HG03521 (cell line): Measurements from ENCODE around the gene PYGO2.

ENCODE experiments used
- ATAC-seq: cut with Tn5 transposase; IDR thresholded peaks from one replicate; pipeline ENCODE4 v1.9.1; 2021; ENCODE audit warnings: mild to moderate bottlenecking, moderate library complexity; ENCODE audit not compliant: unreplicated experiment

Gene PYGO2

GRCh38 chr1:154963643-154964042 lies 2.1 kb upstream of the PYGO2 start:
- no peak for ATAC-seq

- ATAC-seq: no peak
These were observed 1.3 kb upstream of the PYGO2 start for GRCh38 chr1:154962795-154963330.

- no peak for ATAC-seq
These were observed 671 bp upstream of the PYGO2 start for GRCh38 chr1:154962156-154962749.

- ATAC-seq: no peak
These were observed 991 bp downstream of the PYGO2 start for GRCh38 chr1:154960446-154961136.

- ATAC-seq: no peak
These were observed 2.2 kb downstream of the PYGO2 start for GRCh38 chr1:154959426-154959780.

GRCh38 chr1:154958681-154959425 lies 2.7 kb downstream of the PYGO2 start:
- ATAC-seq: no peak

- no peak for ATAC-seq
These were observed 3.5 kb downstream of the PYGO2 start for GRCh38 chr1:154958036-154958435.

GRCh38 chr1:154957091-154957657 lies 4.4 kb downstream of the PYGO2 start:
- ATAC-seq: no peak

- ATAC-seq: no peak
These were observed 5.0 kb downstream of the PYGO2 start for GRCh38 chr1:154956544-154956941.

GRCh38 chr1:154955718-154956543 lies 5.7 kb downstream of the PYGO2 start, which contains the start of gene PBXIP1:
Gene PBXIP1 (minus strand): TSS chr1:154956099. CDS start chr1:154953721, 2,378 bp downstream.
- ATAC-seq: peak; percentile 48

GRCh38 chr1:154955039-154955717 lies 6.4 kb downstream of the PYGO2 start:
- peak; percentile 57 for ATAC-seq

GRCh38 chr1:154954541-154954940 lies 7.0 kb downstream of the PYGO2 start:
- ATAC-seq: no peak

GRCh38 chr1:154953611-154954038 lies 8.0 kb downstream of the PYGO2 start:
- no peak for ATAC-seq

GRCh38 chr1:154952664-154953063 lies 8.9 kb downstream of the PYGO2 start:
- no peak for ATAC-seq

GRCh38 chr1:154951901-154952657 lies 9.5 kb downstream of the PYGO2 start:
- no peak for ATAC-seq

GRCh38 chr1:154948079-154948478 lies 13.5 kb downstream of the PYGO2 start:
- ATAC-seq: no peak

GRCh38 chr1:154945962-154946850 lies 15.4 kb downstream of the PYGO2 start:
- no peak for ATAC-seq
